ENCODE measurements around the gene BCL2L12.

- TF ChIP-seq, protein P1, sequence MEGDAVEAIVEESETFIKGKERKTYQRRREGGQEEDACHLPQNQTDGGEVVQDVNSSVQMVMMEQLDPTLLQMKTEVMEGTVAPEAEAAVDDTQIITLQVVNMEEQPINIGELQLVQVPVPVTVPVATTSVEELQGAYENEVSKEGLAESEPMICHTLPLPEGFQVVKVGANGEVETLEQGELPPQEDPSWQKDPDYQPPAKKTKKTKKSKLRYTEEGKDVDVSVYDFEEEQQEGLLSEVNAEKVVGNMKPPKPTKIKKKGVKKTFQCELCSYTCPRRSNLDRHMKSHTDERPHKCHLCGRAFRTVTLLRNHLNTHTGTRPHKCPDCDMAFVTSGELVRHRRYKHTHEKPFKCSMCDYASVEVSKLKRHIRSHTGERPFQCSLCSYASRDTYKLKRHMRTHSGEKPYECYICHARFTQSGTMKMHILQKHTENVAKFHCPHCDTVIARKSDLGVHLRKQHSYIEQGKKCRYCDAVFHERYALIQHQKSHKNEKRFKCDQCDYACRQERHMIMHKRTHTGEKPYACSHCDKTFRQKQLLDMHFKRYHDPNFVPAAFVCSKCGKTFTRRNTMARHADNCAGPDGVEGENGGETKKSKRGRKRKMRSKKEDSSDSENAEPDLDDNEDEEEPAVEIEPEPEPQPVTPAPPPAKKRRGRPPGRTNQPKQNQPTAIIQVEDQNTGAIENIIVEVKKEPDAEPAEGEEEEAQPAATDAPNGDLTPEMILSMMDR (IDR thresholded peaks at IDR 0.05) = peak; percentile 70 to 88 (median 76)
- peak in 1 of 2 donors; percentile 44 for TF ChIP-seq POLR2A (IDR thresholded peaks at IDR 0.05)
Measured at GRCh38 chr19:49672131-49672919, 6.6 kb downstream of the BCL2L12 start.
